Hematopoietic multipotent progenitor cell treated with erythropoietin and hydrocortisone succinate and interleukin-3 and kit ligand, for 17 days (in vitro differentiated cells): Measurements from ENCODE around the gene SLC25A25.

Source experiments
- DNase-seq: peaks from one replicate; pipeline ENCODE4 v3.0.0-alpha.2; 2015; ENCODE audit warnings: low spot score

The SLC25A25 gene

GRCh38 chr9:128145536-128145935 lies 77.5 kb downstream of the SLC25A25 start:
- DNase-seq: no peak

- DNase-seq: no peak
These were observed 77.9 kb downstream of the SLC25A25 start for GRCh38 chr9:128145951-128146351.

DNA sequence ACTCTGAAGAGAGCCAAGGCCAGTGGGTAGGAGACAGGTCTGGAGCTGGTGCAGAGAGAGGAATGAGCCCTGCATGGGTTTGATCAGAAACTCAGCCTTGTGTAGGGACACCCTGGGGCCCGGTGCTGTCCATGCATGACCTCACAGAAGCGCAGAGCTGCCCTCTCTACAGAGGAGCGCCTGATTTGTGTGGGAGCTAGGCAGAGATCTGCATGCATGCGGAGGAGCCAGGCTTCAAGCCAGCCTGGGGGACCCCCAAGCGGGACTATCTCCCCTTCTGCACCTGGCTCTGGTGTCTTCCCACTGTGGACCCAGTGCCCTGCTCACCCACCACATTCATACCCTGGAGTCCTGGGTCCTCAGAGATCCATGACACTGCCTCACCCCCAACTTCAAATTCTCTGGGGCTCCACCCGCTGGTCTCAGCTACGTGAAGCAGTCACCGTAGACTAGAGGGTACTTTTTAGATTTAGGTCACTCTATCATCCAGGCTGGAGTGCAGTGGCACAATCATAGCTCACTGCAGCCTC lies 78.6 kb downstream of the SLC25A25 start:
- no peak for DNase-seq

DNA sequence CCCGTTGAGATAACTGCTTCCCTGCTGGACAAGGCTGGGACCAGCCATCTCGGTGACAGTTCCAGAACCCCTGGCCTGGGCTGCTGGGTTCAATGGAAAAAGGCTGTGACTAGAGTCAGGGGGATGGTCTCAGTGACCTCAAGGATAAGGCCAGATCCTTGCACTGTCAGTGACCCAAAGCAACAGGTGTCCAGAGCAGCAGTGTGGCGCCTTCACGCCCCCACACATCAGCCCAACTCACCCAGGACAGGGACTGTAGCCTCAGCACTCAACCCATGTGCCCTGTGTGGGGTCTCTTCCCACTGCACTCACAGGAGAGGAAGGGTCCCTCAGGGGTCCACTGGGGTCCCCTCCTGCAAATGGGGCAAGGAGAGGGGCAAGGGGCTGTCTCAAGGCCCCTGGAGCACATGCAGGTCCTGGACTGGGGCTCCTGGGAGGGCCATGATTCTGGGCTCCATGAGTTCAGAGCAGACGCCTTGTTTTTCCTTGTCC lies 80.5 kb downstream of the SLC25A25 start:
- DNase-seq: no peak

GRCh38 chr9:128149001-128149701 lies 81.1 kb downstream of the SLC25A25 start, which contains the start of gene LCN2:
Gene LCN2 (plus strand): TSS chr9:128149453. CDS start chr9:128149526, 73 bp downstream.
- no peak for DNase-seq

- peak; percentile 18 for DNase-seq
These were observed 82.0 kb downstream of the SLC25A25 start for GRCh38 chr9:128149951-128150593.

GRCh38 chr9:128150594-128151308 lies 82.7 kb downstream of the SLC25A25 start:
- peak; percentile 30 for DNase-seq

- no peak for DNase-seq
These were observed 83.5 kb downstream of the SLC25A25 start for GRCh38 chr9:128151309-128152132.

DNA sequence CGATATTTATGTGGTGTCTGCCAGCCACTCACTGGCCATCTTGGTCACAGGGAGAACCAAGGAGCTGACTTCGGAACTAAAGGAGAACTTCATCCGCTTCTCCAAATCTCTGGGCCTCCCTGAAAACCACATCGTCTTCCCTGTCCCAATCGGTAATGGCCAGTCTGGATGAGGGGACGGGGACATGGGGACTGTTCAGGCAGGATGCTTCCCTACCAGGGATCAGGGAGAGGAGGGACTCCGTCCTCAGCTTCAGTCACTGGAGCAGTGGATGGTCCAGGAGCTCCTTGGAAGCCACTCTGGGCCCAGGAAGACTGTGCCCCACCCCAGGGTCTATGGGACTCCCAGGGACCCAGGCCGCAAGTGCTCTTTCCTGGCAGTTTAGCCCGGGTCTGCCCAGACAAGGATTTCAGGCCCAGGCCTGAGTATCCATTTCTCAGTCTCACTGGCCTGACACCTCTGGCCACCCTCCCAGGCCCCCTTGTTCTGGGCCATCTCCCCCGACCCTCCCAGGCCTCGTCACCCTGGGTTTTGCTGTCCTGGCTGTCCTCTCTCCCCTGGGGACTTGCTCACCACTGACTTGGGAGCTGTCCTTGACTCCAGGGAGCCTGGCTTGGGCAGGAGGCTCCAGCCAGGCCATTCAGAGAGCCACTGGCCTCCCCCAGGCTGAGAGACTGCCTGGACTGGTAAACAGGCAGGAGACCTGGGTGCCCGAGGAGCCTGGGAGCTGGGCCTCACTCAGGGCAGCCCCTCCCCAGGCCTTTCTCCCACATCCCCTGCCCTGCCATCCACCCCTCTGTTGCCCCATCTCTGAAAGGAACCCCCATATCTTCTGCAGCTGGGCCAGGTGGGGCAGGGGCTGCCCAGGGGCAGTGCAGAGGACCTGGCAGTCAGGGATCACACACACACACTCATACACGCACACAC lies 84.4 kb downstream of the SLC25A25 start:
- DNase-seq: no peak

- no peak for DNase-seq
These were observed 85.3 kb downstream of the SLC25A25 start for GRCh38 chr9:128153060-128153946.

- DNase-seq: no peak
These were observed 86.1 kb downstream of the SLC25A25 start for GRCh38 chr9:128153947-128154695.

DNA sequence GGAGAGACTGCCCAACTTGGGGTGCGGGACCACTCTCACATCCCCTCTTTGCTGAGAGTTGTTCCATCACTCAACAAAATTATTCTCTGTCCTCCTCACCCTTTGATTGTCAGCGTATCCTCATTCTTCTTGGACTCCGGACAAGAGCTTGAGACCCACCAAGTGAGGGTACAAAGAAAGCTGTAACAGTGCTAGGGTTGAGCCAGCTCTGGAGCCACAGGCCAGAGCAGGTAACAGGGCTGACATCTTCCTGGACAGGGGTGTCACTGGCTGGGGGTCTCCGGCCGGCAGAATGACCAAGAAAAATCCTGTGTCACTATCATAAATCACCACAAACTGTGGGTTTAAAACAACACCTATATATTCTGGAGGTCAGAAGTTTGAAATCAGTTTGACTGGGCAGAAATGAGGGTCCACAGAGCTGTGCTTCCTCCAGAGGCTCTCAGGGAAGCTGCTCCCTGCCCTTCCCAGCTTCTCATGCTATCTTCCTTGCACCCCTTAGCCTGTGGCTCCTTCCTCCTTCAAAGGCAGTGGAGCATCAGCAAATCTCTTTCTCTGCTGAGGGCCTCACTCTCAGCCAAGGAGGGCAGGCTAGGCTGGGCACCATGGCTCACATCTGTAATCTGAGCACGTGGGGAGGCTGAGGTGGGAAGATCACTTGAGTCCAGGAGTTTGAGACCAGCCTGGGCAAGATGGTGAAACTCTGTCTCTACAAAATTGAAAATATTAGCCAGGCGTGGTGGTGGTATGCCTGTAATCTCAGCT lies 87.9 kb downstream of the SLC25A25 start:
- DNase-seq: no peak
